GM23248 (cell line): ENCODE results near the gene KCNA2. TPM values are rescaled to one million over a fixed set of nuclear protein-coding genes. Genes with fewer than 3 reads are reported as not detected.

Source experiments
- DNase-seq: peaks from one replicate; pipeline ENCODE4 v3.0.0-alpha.2; 2015
- H2AFZ ChIP-seq: fragments of 200-600 bp; sonication (generic); 2 replicates; pipeline ENCODE4 v1.6.1; 2016; ENCODE audit warnings: antibody characterized with exemption
- H3F3A ChIP-seq: fragments of 200-600 bp; sonication (generic); 2 replicates; pipeline ENCODE4 v1.6.1; 2016; ENCODE audit warnings: mild to moderate bottlenecking, antibody characterized with exemption, mixed run types; ENCODE audit not compliant: insufficient read depth
- H3K27ac ChIP-seq: fragments of 200-600 bp; sonication (generic); 2 replicates; pipeline ENCODE4 v1.5.1; 2016; ENCODE audit warnings: mild to moderate bottlenecking
- H3K27me3 ChIP-seq: fragments of 200-600 bp; sonication (generic); replicated peaks from 2 replicates; pipeline ENCODE4 v1.6.1; 2016; ENCODE audit warnings: mild to moderate bottlenecking; ENCODE audit not compliant: insufficient read depth
- H3K36me3 ChIP-seq: fragments of 200-600 bp; sonication (generic); 2 replicates; pipeline ENCODE4 v1.6.1; 2016; ENCODE audit warnings: low read depth, mild to moderate bottlenecking
- H3K4me1 ChIP-seq: fragments of 200-600 bp; sonication (generic); 2 replicates; pipeline ENCODE4 v1.6.1; 2016; ENCODE audit warnings: mild to moderate bottlenecking; ENCODE audit not compliant: insufficient read depth
- H3K4me2 ChIP-seq: fragments of 200-600 bp; sonication (generic); one replicate; pipeline ENCODE4 v1.6.1; 2016; ENCODE audit warnings: mild to moderate bottlenecking; ENCODE audit not compliant: unreplicated experiment
- H3K4me3 ChIP-seq: fragments of 200-600 bp; sonication (generic); 2 replicates; pipeline ENCODE4 v1.5.1; 2016; ENCODE audit warnings: mild to moderate bottlenecking
- H3K79me2 ChIP-seq: fragments of 200-600 bp; sonication (generic); 2 replicates; pipeline ENCODE4 v1.6.1; 2016; ENCODE audit warnings: mild to moderate bottlenecking; ENCODE audit not compliant: insufficient read depth
- H3K9ac ChIP-seq: fragments of 200-600 bp; sonication (generic); 2 replicates; pipeline ENCODE4 v1.6.1; 2016; ENCODE audit warnings: mild to moderate bottlenecking
- H3K9me2 ChIP-seq: fragments of 200-600 bp; sonication (generic); 2 replicates; pipeline ENCODE4 v1.6.1; 2016; ENCODE audit warnings: mixed run types, mild to moderate bottlenecking, moderate library complexity; ENCODE audit not compliant: insufficient read depth
- H3K9me3 ChIP-seq: fragments of 200-600 bp; sonication (generic); one replicate; pipeline ENCODE4 v1.6.1; 2017; ENCODE audit warnings: low read depth
- H4K20me1 ChIP-seq: fragments of 200-600 bp; sonication (generic); 2 replicates; pipeline ENCODE4 v1.6.0; 2016; ENCODE audit not compliant: insufficient read depth
- EZH2 ChIP-seq: fragments of 200-600 bp; sonication (generic); IDR thresholded peaks from 2 replicates; pipeline ENCODE4 v1.6.1; 2018; ENCODE audit warnings: antibody characterized with exemption, mild to moderate bottlenecking; ENCODE audit not compliant: insufficient read depth, poor library complexity, severe bottlenecking
- EZH2phosphoT487 ChIP-seq: fragments of 200-600 bp; sonication (generic); IDR thresholded peaks from 2 replicates; pipeline ENCODE4 v1.6.1; 2018; ENCODE audit warnings: antibody characterized with exemption, moderate library complexity, mild to moderate bottlenecking, low read depth; ENCODE audit not compliant: insufficient read depth
- WGBS, 2 experiments: methylation state at CpG; one replicate each; pipeline ENCODE4 v1.1.6; 2015 to 2017; ENCODE audit warnings: low lambda C conversion rate in 2 of 2, low coverage in 1 of 2; ENCODE audit errors: missing lambda C conversion rate in 2 of 2; 5-methylcytosine and 5-hydroxymethylcytosine counted together
- in situ Hi-C: fragments of 300-500 bp; cut with MboI; formaldehyde crosslinking; loops from 2 replicates; pipeline ENCODE4 v1.15.0; 2020
- polyA plus RNA-seq: library from polyadenylated mRNA; unstranded; fragments of >200 nt; fragmentation: Nextera tagmentation; extraction: Ambion mirVana; gene quantifications from 2 replicates; pipeline ENCODE4 v1.2.1, GENCODE V29; 2016
- total RNA-seq: library from RNA; depleted of rRNA; stranded (reverse); fragments of >200 nt; shearing (Covaris generic); gene quantifications from 2 replicates; pipeline ENCODE4 v1.2.3, GENCODE V29; 2014

The KCNA2 gene
- total and polyA plus RNA-seq, 2 experiments from 2014 or later: not detected

DNA sequence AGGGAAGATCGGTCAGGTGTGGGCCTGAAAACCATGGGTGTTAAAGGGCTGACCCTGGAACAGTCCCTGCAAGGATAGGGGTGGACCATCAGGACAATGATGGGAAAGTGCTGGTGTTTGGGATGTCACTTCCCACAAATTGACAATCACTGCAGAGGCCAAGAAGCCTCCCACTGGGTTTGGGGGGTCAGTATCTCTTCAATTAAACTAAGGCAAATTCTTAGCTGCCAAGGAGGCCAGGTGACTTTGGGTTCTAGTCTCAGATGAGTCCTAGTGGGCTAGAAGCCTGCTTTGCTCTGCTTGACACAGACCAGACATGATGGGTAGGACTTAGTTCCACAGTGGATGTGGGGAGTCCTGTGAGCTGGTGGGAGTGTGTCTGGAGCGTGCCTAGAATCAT is 29.3 kb upstream of the KCNA2 start:
- Histone ChIP-seq H3K9me2 (no peaks in the 10 kb centered on the region), H2AFZ (no peak overlapping the region), H3K27ac (no peak overlapping the region), H3K27me3 (peaks cover 29% of the 10 kb centered on the region), H3K4me2 (no peak overlapping the region), H3F3A (no peaks in the 10 kb centered on the region), H3K9me3 (no peaks in the 10 kb centered on the region), H4K20me1 (no peaks in the 10 kb centered on the region), H3K9ac (no peak overlapping the region), H3K4me3 (no peak overlapping the region), H3K4me1 (no peaks in the 10 kb centered on the region), H3K36me3 (no peaks in the 10 kb centered on the region), H3K79me2 (no peaks in the 10 kb centered on the region)
- TF ChIP-seq EZH2: no peak
- no peak for TF ChIP-seq EZH2phosphoT487
- DNase-seq: no peak
- in situ Hi-C loops: loop anchor here (10.0 kb wide), 1 partner anchor 149 kb away; no protein-coding TSS in a partner anchor
- WGBS, 2 experiments: 41 to 60% methylated on average over 2 of the region's 2 CpGs

DNA sequence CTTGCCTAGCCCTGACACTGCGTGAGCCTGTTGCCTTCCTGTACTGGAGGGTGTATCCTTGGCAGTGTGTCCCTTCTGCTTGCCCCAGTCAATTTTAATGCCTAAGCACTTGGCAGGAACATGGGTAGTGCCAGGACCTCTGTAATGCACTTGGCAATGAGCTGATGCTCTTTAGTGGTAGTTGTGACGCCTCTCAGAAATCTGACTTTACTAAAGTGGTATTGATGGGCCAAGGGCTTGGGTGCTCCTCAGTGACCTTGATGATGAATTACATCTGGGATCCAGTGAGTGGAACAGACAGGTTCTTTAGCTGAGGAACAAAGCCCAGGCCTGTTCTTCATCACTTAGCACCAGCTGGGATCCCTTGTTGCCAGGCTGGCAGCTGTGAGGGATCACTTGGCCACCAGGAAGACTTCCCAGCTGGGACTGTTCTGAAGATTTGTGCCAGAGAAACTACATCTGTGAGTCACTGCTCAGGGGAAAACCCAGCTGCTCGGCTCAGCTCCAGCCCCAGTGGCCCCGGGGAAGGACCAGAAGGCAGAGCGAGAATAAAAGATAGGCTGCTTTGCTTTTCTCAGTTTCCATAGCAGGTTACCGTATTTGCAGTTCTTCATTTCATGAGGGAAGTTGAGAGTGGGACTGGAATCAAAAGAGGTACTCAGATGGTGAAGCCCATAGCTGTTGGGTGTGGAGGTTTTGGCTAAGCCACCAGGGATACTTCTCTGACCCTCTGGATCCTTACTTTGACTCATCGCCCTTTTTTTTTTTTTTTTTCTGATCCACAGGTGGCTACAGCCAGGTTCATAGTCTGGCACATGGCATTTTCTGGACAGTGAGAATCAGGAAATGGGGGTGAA is 28.5 kb upstream of the KCNA2 start:
- in situ Hi-C loops: loop anchor here (10.0 kb wide), 1 partner anchor 150 kb away; no protein-coding TSS in a partner anchor
- H3F3A ChIP-seq: no peaks in the 10 kb centered on the region
- H3K79me2 ChIP-seq: no peaks in the 10 kb centered on the region
- H4K20me1 ChIP-seq: no peaks in the 10 kb centered on the region
- no peaks in the 10 kb centered on the region for H3K4me1 ChIP-seq
- no peak overlapping the region for H3K4me3 ChIP-seq
- H3K27me3 ChIP-seq: peaks cover 29% of the 10 kb centered on the region
- 2 to 6% methylated on average over 7 of the region's 7 CpGs for WGBS, 2 experiments
- H2AFZ ChIP-seq: no peak overlapping the region
- TF ChIP-seq EZH2 (no peak), EZH2phosphoT487 (no peak)
- no peak overlapping the region for H3K27ac ChIP-seq
- H3K9ac ChIP-seq: no peak overlapping the region
- H3K36me3 ChIP-seq: no peaks in the 10 kb centered on the region
- no peak overlapping the region for H3K4me2 ChIP-seq
- H3K9me3 ChIP-seq: no peaks in the 10 kb centered on the region
- H3K9me2 ChIP-seq: no peaks in the 10 kb centered on the region
- peak; percentile 64 for DNase-seq

DNA sequence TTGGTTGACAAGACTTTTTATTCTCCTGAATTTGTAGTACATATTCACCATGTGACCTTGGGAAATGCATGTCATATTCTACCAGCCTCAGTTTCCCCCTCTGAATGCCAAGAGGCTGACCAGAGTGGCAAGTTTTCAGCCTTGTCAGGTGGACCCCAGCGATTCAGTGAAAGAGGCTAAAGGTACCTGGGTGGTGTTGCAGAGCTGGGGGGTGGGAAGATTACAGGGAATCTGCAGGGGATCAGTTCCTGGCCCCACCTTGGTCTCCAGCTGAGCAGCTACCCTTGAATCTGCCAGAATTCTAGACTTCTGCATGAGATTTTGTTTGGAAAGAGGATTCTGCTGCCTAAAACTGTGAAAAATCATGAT is 27.9 kb upstream of the KCNA2 start:
- H3K9ac ChIP-seq: no peak overlapping the region
- H3K27ac ChIP-seq: no peak overlapping the region
- peaks cover 29% of the 10 kb centered on the region for H3K27me3 ChIP-seq
- no peaks in the 10 kb centered on the region for H4K20me1 ChIP-seq
- TF ChIP-seq EZH2phosphoT487 (no peak), EZH2 (no peak)
- H3F3A ChIP-seq: no peaks in the 10 kb centered on the region
- no peaks in the 10 kb centered on the region for H3K79me2 ChIP-seq
- DNase-seq: no peak
- H3K36me3 ChIP-seq: no peaks in the 10 kb centered on the region
- no peaks in the 10 kb centered on the region for H3K9me2 ChIP-seq
- no peak overlapping the region for H2AFZ ChIP-seq
- no peak overlapping the region for H3K4me3 ChIP-seq
- no peaks in the 10 kb centered on the region for H3K9me3 ChIP-seq
- H3K4me2 ChIP-seq: no peak overlapping the region
- WGBS, 2 experiments: 17 to 28% methylated on average over 1 of the region's 1 CpG
- no peaks in the 10 kb centered on the region for H3K4me1 ChIP-seq
- in situ Hi-C loops: loop anchor here (10.0 kb wide), 1 partner anchor 151 kb away; no protein-coding TSS in a partner anchor

DNA sequence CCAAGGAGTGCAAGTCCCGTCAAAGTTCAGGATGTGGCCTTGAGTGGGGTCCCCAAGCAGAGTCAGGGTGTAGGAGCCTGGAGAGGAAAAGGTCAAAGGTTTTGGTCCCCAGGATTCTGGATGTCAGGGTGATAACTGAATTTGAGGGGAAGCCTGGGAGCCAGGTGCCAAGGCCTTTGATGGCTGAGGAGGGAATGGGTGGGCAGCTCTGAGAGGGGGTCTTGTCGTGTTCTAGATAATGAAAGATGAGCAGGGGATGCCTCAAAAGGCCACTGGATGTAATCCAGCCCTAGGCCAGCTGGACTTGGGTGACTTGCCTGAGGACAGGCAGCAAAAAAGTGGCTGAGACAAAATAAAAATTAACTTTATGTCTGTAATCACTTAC is 27.5 kb upstream of the KCNA2 start:
- Histone ChIP-seq H3F3A (no peaks in the 10 kb centered on the region), H3K9me2 (no peaks in the 10 kb centered on the region), H3K79me2 (no peaks in the 10 kb centered on the region), H3K27ac (no peak overlapping the region), H3K27me3 (peaks cover 29% of the 10 kb centered on the region), H3K4me2 (no peak overlapping the region), H3K36me3 (no peaks in the 10 kb centered on the region), H4K20me1 (no peaks in the 10 kb centered on the region), H3K9me3 (no peaks in the 10 kb centered on the region), H3K4me3 (no peak overlapping the region), H2AFZ (no peak overlapping the region), H3K9ac (no peak overlapping the region), H3K4me1 (no peaks in the 10 kb centered on the region)
- in situ Hi-C loops: loop anchor here (10.0 kb wide), 1 partner anchor 151 kb away; no protein-coding TSS in a partner anchor
- DNase-seq: no peak
- 44 to 62% methylated on average over 2 of the region's 2 CpGs for WGBS, 2 experiments
- TF ChIP-seq EZH2 (no peak), EZH2phosphoT487 (no peak)
